DMS79 (cell line): Measurements from ENCODE around the gene FAT1.
"Not testable (repeated sequence)": the region's sequence is repeated elsewhere in the genome, so short reads cannot be mapped to it uniquely, and the experiment has no call there.

Source experiments
- DNase-seq: peaks from one replicate; lab custom pipeline; 2025; lab: John Stamatoyannopoulos, UW

Gene FAT1

DNA sequence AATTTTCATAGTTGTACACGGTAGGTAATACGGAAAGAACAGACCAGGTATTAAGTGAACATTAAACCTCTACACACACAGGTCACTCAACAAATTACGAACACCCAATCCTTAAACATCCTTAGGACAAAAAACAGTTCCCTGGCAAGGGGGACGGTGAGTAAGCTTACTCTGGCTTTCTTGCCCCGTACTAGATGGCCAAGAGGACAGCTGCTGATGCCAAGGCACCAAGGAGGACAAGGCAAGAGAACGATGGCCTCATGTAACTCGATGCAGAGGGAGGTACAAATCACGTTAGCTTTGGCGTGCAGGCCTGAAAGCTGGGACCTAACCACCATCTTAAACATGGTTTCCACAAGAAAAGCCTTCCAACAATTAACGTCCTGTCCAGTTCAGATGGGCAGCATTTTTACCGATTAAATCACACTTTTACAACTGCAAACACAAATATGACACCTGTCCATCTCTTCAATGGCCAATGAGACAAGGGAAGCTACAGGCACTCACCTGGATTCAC, 23.7 kb downstream of the FAT1 start:
- no peak for DNase-seq

- no peak for DNase-seq
These were observed 24.4 kb downstream of the FAT1 start for GRCh38 chr4:186699298-186699697.

DNA sequence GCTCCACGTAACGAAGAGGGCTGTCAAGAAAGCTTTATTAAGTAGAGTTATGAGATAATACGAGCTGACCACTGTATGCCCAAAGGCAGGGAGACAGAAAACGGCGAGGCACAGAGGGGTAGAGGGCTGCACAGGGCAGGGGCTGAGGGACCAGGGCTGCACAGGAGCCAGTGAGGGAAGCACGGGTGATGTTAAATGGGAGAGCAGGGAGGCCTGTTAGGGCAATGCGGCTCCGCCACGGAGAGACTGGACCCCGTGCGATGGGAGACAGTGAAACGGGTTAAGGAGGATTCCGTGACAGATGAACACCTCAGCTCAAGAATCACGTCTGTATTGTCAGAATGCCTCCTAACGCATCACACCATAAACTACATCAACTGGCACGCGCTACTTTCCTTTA, 25.1 kb downstream of the FAT1 start:
- no peak for DNase-seq

DNA sequence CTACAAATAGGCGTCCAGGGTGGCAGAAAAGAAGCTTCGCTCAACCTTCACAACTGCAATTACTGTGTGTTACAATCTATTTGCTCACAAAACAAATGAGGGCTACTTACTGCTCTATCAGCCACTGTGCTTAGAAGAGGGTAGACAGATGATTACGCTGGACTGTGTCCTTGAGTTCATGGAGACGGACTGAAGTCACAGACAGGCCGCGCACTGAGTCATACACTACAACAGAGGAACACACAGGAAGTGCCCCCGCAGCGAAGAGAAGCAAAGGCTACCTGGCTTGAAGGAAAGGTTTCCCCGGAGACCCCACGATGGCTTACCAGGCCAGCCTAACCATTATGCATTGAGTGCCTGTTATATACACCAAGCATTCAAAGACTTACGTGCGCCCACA, 25.6 kb downstream of the FAT1 start:
- DNase-seq, result no peak

- DNase-seq, result no peak
These were observed 28.3 kb downstream of the FAT1 start for GRCh38 chr4:186695392-186695791.

GRCh38 chr4:186693894-186694293, 29.8 kb downstream of the FAT1 start:
- no peak for DNase-seq

- DNase-seq, result no peak
These were observed 30.4 kb downstream of the FAT1 start for GRCh38 chr4:186693159-186693815.

DNA sequence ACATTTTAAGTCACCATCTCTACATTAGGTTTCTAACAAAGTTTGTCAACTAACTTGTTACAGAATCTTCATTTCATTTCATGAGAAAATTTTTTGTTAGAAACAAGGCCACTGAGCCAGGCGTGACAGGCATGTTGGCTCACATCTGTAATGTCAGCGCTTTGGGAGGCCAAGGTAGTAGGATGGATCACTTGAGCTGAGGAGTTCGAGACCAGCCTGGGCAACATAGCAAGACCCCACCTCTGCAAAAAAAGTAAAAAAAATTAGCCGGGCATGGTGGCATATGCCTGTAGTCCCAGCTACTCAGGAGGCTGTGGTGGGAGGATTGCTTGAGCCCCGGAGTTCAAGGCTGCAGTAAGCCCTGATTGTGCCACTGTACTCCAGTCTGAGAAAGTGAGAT, 32.3 kb downstream of the FAT1 start:
- DNase-seq, result no peak

GRCh38 chr4:186689476-186689875, 34.2 kb downstream of the FAT1 start:
- DNase-seq, result no peak

DNA sequence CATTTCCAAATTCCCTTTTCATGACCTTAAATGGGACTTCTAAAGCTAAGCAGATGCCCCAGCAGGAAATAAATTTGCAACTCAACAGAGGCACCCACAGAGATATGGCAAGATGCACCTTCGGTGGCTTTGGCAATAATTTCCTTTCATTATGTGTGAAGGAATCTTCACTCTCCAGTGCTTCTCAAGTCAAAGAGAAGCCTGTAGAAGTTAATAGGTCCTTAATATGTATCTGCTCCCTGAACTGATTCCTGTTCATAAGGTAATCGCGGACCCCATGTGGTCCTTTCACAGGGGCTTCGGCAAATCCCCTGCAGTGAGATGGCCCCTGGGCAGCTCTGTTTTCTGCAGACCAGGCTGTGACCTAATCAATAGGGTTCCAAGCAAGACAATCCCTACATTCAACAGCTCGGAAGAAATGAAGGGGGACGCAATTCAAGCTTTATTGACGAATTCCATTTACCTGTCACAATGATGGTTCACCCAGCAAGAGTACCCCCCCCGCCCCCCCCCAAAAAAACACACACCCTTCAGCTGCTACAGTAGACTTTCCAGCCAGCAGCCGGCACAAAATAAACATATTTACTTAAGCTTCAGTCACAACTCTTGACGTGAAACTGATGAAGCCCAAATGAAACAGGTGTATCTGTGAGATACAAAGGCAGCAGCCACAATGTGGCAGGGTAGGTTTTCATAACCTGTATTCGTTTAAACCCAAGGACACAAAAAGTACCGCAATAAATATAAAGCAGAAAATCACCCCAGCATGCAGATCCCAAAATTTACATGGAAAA, 35.3 kb downstream of the FAT1 start:
- DNase-seq, result no peak

DNA sequence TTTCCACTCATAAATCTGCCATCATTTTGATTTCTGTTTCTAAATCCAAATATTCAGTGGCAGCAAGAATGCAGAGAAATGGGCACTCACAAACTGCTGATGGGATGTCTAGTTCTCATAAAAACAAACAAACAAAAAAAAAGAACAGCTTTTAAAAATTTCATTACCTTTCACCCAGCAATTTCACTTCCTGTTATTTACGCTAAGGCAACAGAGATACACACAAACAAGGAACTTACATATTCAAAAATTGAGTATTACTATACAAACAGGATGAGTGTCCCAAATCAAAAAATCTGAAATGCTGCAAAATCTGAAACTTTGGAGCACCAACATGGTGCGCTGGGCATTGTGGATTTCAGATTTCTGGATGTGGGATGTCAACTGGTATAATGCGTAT, 36.4 kb downstream of the FAT1 start:
- no peak for DNase-seq

DNA sequence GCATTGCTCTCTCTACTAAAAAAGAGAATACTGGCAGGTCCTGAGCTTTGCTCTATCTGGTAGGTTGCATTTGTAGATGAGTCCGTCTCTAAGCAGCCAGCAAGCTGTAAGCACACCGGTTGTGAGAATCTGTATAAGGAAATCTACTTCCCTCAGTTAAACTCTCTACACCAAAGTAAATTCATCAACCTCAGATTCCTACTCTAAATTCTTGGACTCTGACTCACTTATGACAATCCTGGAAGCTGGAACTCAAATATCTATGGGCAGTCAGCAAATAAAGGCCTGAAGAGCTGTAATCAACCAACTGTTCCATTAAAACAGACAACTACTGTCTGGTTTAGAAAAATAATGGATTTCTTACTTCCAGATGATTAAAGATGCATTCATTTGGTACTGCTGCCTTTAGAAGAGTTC, 37.9 kb downstream of the FAT1 start:
- no peak for DNase-seq

DNA sequence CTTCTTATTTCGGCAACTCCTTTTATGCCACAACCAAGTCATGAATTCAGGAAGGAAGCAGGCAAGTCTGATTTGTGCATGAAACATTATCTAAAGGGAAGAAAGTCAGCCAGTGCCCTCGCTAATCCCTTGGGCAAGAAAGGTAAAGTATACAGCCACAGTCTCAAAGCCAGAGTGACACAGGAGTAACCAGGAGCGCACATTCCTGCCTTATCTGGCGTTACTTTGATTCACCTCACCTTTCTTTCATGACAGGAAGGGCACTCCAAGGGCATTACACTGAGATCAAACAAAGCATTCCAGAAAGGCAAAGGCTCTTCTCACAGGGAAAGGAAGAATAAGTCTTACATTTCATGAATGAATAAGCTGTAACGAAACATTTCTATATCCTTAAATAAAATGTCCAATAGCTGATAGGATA, 38.8 kb downstream of the FAT1 start:
- no peak for DNase-seq

- no peak for DNase-seq
These were observed 39.4 kb downstream of the FAT1 start for GRCh38 chr4:186684220-186684619.

GRCh38 chr4:186680641-186681040, 43.0 kb downstream of the FAT1 start:
- DNase-seq, result no peak

- DNase-seq, result no peak
These were observed 47.0 kb downstream of the FAT1 start for GRCh38 chr4:186676531-186677161.

GRCh38 chr4:186669735-186670134, 53.9 kb downstream of the FAT1 start:
- no peak for DNase-seq

- DNase-seq, result no peak
These were observed 54.4 kb downstream of the FAT1 start for GRCh38 chr4:186669159-186669731.

- no peak for DNase-seq
These were observed 56.9 kb downstream of the FAT1 start for GRCh38 chr4:186666750-186667149.

- no peak for DNase-seq
These were observed 57.4 kb downstream of the FAT1 start for GRCh38 chr4:186666252-186666651.

DNA sequence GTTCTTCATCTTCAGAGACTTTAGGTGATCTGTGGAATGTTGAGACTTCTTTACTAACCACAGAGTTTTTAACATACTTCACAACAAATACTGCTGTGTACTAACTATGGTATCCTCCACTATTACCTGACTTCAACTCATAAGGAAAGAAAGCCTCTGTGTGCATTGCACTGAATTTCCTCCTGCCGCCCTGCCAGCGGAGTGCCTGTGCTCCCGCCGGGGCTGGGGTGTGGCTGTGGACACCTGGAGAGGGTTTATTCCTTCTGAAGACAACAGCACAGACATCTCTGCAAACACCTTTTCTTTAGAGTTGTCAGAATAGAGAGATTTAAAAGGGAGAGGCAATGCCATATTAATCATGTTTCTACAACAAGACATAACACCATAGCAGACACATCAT, 63.3 kb downstream of the FAT1 start:
- DNase-seq, result no peak

GRCh38 chr4:186659935-186660334, 63.7 kb downstream of the FAT1 start:
- DNase-seq, result no peak

DNA sequence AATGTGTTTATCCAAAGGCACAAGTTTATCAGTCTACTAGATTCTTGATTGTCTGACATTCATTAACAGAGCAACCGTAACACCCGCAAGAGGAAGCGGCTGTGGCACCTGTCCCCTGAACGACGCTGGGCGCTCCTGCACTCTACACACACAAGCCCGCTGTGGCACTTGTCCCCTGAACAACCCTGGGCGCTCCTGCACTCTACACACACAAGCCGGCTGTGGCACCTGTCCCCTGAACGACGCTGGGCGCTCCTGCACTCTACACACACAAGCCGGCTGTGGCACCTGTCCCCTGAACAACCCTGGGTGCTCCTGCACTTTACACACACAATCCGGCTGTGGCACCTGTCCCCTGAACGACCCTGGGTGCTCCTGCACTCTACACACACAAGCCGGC, 64.2 kb downstream of the FAT1 start:
- not testable (repeated sequence) for DNase-seq
